Small intestine (tissue), 7 donors: ENCODE measurements around the gene ABCG4. TPM values are rescaled to one million over a fixed set of nuclear protein-coding genes. Genes with fewer than 3 reads are reported as not detected.

Source experiments
- DNase-seq, 2 donors: peaks; one replicate each; pipeline versions ENCODE4 v3.0.0 to v3.0.0-alpha.2; 2013
- FAIRE-seq: peaks from 2 replicates; lab custom pipeline; 2012; peaks lifted over from hg19 to GRCh38; lab: Jason Lieb, UNC
- H3K27ac ChIP-seq, 3 donors: one replicate each; pipeline ENCODE4 v1.5.1; 2013; ENCODE audit warnings: low read length in 2 of 3, mild to moderate bottlenecking in 2 of 3, control low read depth in 1 of 3, inconsistent platforms in 1 of 3, low read depth in 1 of 3, moderate library complexity in 1 of 3
- H3K27me3 ChIP-seq, 3 donors: one replicate each; pipeline ENCODE4 v1.6.1; 2013; ENCODE audit warnings: low read length in 3 of 3, inconsistent platforms in 1 of 3; ENCODE audit not compliant: control insufficient read depth in 3 of 3, insufficient read depth in 3 of 3
- H3K36me3 ChIP-seq, 3 donors: one replicate each; pipeline ENCODE4 v1.6.1; 2013; ENCODE audit warnings: low read length in 3 of 3, inconsistent platforms in 1 of 3, low read depth in 1 of 3, mild to moderate bottlenecking in 1 of 3, moderate library complexity in 1 of 3; ENCODE audit not compliant: control insufficient read depth in 3 of 3, insufficient read depth in 2 of 3
- H3K4me1 ChIP-seq, 3 donors: one replicate each; pipeline ENCODE4 v1.6.1; 2013; ENCODE audit warnings: low read length in 2 of 3, inconsistent platforms in 1 of 3, low read depth in 1 of 3, mild to moderate bottlenecking in 1 of 3, moderate library complexity in 1 of 3; ENCODE audit not compliant: control insufficient read depth in 3 of 3, insufficient read depth in 2 of 3
- H3K4me3 ChIP-seq, 3 donors: one replicate each; pipeline ENCODE4 v1.5.1; 2013; ENCODE audit warnings: low read length in 3 of 3, control low read depth in 1 of 3, inconsistent platforms in 1 of 3, low read depth in 1 of 3, mild to moderate bottlenecking in 1 of 3, moderate library complexity in 1 of 3
- H3K9me3 ChIP-seq, 2 donors: one replicate each; pipeline ENCODE4 v1.6.1; 2013; ENCODE audit warnings: low read depth in 1 of 2, low read length in 1 of 2; ENCODE audit not compliant: control insufficient read depth in 2 of 2, insufficient read depth in 1 of 2
- WGBS, 3 donors: extraction: QIAGEN DNeasy Blood & Tissue Kit; methylation state at CpG; one replicate each; pipeline ENCODE4 v1.1.7; 2013; 5-methylcytosine and 5-hydroxymethylcytosine counted together
- polyA plus RNA-seq, 4 donors: library from polyadenylated mRNA; stranded (reverse) in 3 of 4; unstranded in 1 of 4; fragments of 200-250 nt in 3 of 4; fragments of 120-200 nt in 1 of 4; gene quantifications; one replicate each; pipeline versions ENCODE4 v1.2.1 to v1.2.3, GENCODE V29; 2013
- donor health status: healthy with polysubstance abuse.
- donor health status: control.
- donor health status: control.
- donor health status: Bipolar disorder and iron deficiency.
- donor health status: healthy.

The ABCG4 gene
- polyA plus RNA-seq, 4 donors = 0.27 to 0.73 (median 0.34) TPM; not detected in 1

DNA sequence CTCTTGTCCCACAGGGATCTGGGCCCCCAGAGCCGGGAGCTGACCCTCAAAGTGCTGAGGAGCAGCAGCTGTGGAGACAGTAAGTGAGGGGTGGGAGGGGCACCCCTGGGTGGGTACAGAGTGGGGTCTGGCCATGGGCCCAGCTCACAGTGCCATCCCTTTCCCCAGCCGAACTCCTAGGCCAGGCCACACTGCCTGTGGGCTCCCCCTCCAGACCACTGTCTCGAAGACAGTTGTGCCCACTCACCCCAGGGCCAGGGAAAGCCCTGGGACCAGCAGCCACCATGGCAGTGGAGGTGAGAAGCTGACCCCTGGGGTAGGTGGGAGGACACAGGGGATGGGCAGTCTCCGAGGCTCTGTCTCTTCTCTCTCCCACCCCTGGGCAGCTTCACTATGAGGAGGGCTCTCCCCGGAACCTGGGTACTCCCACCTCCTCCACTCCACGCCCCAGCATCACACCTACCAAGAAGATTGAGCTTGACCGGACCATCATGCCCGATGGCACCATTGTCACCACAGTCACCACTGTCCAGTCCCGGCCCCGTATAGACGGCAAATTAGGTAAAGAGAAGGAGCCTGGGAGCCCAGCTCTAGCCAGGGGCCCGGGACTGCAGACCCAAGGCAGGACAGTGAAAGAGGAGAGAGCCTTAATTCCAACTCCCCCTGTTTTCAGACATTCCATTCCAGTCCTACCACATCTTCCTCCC is 36.4 kb upstream of the ABCG4 start:
- H3K4me1 ChIP-seq = peaks cover 4 to 22% (median 7%) of the 10 kb centered on the region in 3 donors
- 91 to 97% (median 94%) methylated on average over 11 to 12 of the region's 12 CpGs for WGBS, 3 donors
- H3K27ac ChIP-seq = no peak overlapping the region
- DNase-seq = no peak
- peaks cover 28 to 75% (median 38%) of the 10 kb centered on the region in 3 donors for H3K36me3 ChIP-seq
- FAIRE-seq = no peak
- H3K4me3 ChIP-seq = no peak overlapping the region
- no peaks in the 10 kb centered on the region for H3K9me3 ChIP-seq
- no peaks in the 10 kb centered on the region for H3K27me3 ChIP-seq

DNA sequence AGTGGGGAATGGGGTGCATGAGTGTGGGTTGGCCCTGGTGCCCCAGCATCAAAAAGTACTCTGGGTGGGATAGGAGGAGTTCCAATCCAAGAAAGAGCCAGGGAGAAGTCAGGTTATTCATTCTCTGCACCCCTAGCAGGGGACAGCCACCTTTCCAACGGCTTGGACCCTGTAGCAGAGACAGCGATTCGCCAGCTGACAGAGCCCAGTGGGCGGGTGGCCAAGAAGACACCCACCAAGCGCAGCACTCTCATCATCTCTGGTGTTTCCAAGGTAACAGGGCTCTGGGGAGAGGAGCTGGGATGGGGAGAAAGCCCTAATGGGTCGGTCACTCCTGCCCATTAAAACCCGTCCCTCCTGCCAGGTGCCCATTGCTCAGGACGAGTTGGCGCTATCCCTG is 35.1 kb upstream of the ABCG4 start:
- Histone ChIP-seq H3K4me1 (peaks cover 4 to 15% (median 6%) of the 10 kb centered on the region in 3 donors), H3K36me3 (peaks cover 28 to 75% (median 38%) of the 10 kb centered on the region in 3 donors), H3K9me3 (no peaks in the 10 kb centered on the region), H3K27ac (no peak overlapping the region), H3K27me3 (no peaks in the 10 kb centered on the region), H3K4me3 (no peak overlapping the region)
- no peak for FAIRE-seq
- WGBS, 3 donors = 94 to 99% (median 95%) methylated on average over 7 to 9 of the region's 9 CpGs
- no peak for DNase-seq

DNA sequence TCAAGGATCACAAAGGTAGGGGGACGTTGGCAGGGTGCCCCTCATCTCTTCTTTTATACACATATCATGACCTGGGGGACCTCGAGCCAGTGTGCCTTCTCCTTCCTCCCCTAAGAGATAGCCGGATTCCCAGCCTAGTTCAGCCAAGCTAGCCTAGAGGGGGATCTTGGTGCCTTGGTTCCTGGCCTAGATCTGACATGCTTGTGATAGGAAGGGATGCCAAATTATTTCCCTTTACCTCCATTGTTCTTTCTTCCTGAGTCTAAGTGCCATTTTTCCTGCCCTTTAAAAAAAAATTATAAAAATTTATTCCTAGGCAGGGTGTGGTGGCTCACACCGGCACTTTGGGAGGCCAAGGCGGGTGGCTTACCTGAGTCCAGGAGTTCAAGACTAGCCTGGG is 34.5 kb upstream of the ABCG4 start:
- no peak overlapping the region for H3K4me3 ChIP-seq
- no peaks in the 10 kb centered on the region for H3K9me3 ChIP-seq
- H3K27ac ChIP-seq = no peak overlapping the region
- no peaks in the 10 kb centered on the region for H3K27me3 ChIP-seq
- peaks cover 28 to 71% (median 38%) of the 10 kb centered on the region in 3 donors for H3K36me3 ChIP-seq
- 81 to 92% (median 87%) methylated on average over 5 of the region's 5 CpGs for WGBS, 3 donors
- DNase-seq = no peak
- H3K4me1 ChIP-seq = peaks cover under 1 to 9% (median under 1%) of the 10 kb centered on the region in 3 donors
- no peak for FAIRE-seq

DNA sequence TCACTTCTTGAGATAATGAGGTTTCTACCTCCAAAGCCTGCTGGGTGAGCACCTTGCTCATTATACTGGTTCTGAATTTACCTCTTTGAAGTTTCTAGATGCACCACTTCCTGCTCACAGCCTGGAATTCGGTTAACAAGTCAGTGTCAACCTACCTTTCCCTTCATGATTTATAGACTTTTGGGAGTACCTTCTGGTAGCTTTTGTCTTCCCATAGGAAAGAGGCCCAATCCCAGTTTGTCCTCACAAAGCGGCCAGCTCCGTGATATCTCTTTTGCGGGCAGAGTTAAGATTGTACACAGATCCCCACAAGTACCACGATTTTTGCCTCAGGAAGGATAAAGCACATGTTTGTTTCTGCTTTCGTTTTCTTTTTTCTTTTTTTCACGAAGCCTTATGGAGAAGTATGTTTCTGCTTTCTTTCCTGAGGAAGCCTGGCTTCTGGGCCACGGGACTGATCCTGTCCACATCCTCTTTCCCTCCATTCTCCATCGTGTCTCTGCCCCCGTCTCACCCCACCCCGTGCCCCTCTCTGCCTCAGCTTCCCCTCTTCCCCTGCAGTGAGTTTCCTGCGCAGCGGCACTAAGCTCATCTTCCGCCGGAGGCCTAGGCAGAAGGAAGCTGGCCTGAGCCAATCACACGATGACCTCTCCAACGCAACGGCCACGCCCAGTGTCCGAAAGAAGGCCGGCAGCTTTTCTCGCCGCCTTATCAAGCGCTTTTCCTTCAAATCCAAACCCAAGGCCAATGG is 33.2 kb upstream of the ABCG4 start:
- H3K36me3 ChIP-seq = peaks cover 26 to 60% (median 38%) of the 10 kb centered on the region in 3 donors
- no peak overlapping the region for H3K4me3 ChIP-seq
- no peak for FAIRE-seq
- no peaks in the 10 kb centered on the region for H3K9me3 ChIP-seq
- no peaks in the 10 kb centered on the region for H3K27me3 ChIP-seq
- H3K4me1 ChIP-seq = peaks cover 0 to 5% (median 0%) of the 10 kb centered on the region in 3 donors
- DNase-seq = no peak
- peak overlapping the region in 2 of 3 donors; percentile 32 to 78 for H3K27ac ChIP-seq
- WGBS, 3 donors = 65 to 82% (median 75%) methylated on average over 24 of the region's 24 CpGs

DNA sequence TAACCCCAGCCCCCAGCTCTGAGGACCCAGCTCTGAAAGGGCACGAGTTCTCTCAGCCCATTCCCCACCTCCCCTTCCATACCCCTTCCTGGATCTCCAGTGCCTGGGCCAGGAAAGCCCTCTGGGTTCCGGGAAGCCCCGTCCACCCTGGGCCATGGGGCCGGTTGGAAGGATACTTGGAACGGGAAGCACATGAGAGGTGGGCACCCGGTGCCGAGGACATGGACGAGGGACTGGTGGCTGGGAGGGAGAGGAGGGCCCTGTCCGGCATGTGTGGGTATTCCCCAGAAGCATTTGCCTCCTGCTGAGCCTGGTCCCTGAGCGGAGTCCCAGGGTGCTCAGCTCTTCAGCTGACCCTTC is 32.6 kb upstream of the ABCG4 start:
- no peaks in the 10 kb centered on the region for H3K27me3 ChIP-seq
- FAIRE-seq (no peak), DNase-seq (no peak)
- 84 to 93% (median 89%) methylated on average over 7 to 10 of the region's 10 CpGs for WGBS, 3 donors
- H3K9me3 ChIP-seq = no peaks in the 10 kb centered on the region
- H3K4me3 ChIP-seq = no peak overlapping the region
- peaks cover 0 to 8% (median 0%) of the 10 kb centered on the region in 3 donors for H3K4me1 ChIP-seq
- H3K36me3 ChIP-seq = peaks cover 21 to 55% (median 32%) of the 10 kb centered on the region in 3 donors
- H3K27ac ChIP-seq = peak overlapping the region in 1 of 3 donors; percentile 78

DNA sequence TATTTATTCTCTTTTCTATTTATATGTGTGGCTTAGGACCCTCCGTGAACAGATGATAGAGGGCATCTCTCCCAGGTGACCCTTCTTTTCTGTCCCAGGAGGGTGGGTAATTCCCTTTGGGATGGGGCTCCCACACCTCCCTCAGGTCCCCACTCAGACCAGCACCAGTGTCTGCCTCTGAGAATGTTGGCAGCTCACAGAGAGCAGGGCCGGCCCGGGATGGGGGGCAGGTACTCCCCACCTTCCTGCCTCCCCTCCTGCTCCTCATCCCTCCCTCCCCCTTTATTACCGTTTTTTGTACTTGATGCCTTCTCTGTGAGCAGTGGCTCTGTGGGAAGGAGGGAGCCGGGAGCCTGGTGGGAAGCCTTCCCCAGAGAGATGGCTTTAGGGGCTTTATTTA is 32.3 kb upstream of the ABCG4 start:
- no peak overlapping the region for H3K27ac ChIP-seq
- WGBS, 3 donors = 79 to 83% (median 83%) methylated on average over 5 of the region's 5 CpGs
- peaks cover 17 to 51% (median 28%) of the 10 kb centered on the region in 3 donors for H3K36me3 ChIP-seq
- no peak for FAIRE-seq
- H3K4me1 ChIP-seq = peaks cover 0 to 8% (median 0%) of the 10 kb centered on the region in 3 donors
- H3K9me3 ChIP-seq = no peaks in the 10 kb centered on the region
- no peak overlapping the region for H3K4me3 ChIP-seq
- no peaks in the 10 kb centered on the region for H3K27me3 ChIP-seq
- DNase-seq = no peak

DNA sequence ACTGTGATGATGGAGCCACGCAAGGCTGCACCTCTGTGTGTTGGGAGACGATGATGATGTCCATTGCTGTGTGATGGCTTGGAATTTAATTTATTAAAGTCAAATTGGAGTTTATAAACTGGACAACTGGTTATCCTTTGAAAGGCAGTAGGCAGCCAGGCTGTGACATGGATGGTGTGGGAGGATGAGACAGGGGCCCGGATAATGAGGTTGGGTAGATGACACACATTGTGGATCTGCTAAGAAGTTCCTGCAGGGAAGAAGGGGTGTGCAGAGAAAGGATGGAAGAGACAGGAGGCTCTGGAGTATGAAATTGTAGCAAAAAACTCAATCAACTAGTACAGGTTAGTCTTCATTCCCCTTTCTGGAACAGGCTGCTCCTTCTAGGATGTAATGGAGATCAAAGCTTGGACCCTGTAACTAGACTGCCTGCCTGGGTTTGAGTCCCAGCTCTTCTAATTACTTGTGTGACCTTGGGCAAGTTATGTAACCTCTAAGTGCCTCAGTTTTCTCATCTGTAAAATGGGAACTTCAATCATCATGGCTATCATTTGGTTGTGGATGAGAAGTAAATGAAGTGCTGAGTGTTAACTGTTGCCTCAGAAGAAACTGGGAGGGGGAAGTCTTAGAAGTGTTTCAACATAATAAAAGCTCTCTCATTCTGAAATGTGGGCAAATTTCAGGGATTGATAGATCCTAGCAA is 31.7 kb upstream of the ABCG4 start:
- Histone ChIP-seq H3K9me3 (no peaks in the 10 kb centered on the region), H3K27me3 (no peaks in the 10 kb centered on the region), H3K4me1 (peaks cover 0 to 10% (median under 1%) of the 10 kb centered on the region in 3 donors), H3K36me3 (peaks cover 16 to 45% (median 24%) of the 10 kb centered on the region in 3 donors), H3K4me3 (no peak overlapping the region), H3K27ac (no peak overlapping the region)
- FAIRE-seq (no peak), DNase-seq (no peak)
- WGBS, 3 donors = 92 to 95% (median 93%) methylated on average over 3 of the region's 3 CpGs

DNA sequence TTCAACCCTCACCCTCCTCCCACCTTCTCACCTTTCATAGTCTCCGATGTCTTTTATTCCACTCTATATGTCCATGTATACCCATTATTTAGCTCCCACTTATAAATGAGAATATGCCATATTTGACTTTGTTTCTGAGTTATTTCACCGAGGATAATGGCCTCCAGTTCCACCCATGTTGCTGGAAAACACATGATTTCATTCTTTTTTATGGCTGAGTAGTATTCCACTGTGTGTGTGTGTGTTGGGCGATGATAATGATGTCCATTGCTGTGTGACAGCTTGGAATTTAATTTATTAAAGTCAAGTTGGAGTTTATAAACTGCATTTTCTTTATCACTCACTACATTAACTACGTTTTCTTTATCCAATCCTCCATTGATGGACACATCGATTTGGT is 30.6 kb upstream of the ABCG4 start:
- H3K9me3 ChIP-seq = no peaks in the 10 kb centered on the region
- no peak overlapping the region for H3K4me3 ChIP-seq
- DNase-seq (no peak), FAIRE-seq (no peak)
- peaks cover 1 to 15% (median 6%) of the 10 kb centered on the region in 3 donors for H3K4me1 ChIP-seq
- H3K36me3 ChIP-seq = peaks cover 9 to 34% (median 15%) of the 10 kb centered on the region in 3 donors
- whole genome bisulfite sequencing, 3 donors = 95 to 96% (median 96%) methylated on average over 5 of the region's 5 CpGs
- no peaks in the 10 kb centered on the region for H3K27me3 ChIP-seq
- no peak overlapping the region for H3K27ac ChIP-seq
